ENCODE measurements around the gene MIS18A. TPM values are rescaled to one million over a fixed set of nuclear protein-coding genes. Genes with fewer than 3 reads are reported as not detected.

The MIS18A gene
- total and polyA plus RNA-seq, 9 donors, result 4.5 to 13.2 (median 9.8) TPM

DNA sequence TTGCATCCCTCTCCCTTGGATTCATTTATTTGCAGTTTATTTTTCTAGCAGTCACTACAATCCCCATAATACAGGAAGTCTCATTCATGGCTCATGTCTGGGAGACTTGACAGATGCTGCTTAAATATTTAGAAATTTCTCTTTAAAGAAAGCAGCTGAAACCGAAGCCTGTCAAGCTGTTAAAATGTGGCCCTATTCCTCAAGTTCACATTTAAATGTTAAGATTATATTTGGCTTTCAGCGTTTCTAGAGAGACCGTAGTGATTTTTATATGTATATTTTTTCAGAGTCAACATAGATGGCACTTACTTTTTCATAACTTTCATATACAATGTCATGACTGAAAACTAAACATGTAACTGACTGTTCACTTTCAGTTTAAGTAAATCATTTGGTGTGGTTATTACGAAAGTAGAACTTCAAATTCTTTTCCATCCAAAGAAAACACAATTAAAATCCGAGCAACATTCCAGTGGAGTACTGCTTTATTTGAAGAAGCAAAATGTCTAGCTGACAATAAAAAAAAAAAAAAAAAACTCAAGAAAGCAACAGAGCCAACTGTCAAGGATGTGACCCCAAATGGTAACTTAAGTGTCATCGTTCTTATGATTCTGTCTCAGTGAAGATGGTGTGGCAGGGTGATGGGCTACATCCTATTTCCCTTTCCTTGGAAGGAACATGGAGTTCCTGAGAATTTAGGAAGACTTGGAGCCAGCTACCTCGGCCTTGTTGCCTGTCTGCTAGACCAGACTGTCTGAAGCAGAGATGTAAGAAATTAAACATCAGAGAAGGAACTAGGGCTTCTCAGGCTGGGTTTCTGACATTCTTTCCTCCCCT is 37.8 kb downstream of the MIS18A start:
- no peak overlapping the region for H3K27ac ChIP-seq
- no peaks in the 10 kb centered on the region for H3K27me3 ChIP-seq
- H3K36me3 ChIP-seq, result no peaks in the 10 kb centered on the region
- TF ChIP-seq EP300 (IDR thresholded peaks at IDR 0.05), result no peak
- TF ChIP-seq, protein P1, sequence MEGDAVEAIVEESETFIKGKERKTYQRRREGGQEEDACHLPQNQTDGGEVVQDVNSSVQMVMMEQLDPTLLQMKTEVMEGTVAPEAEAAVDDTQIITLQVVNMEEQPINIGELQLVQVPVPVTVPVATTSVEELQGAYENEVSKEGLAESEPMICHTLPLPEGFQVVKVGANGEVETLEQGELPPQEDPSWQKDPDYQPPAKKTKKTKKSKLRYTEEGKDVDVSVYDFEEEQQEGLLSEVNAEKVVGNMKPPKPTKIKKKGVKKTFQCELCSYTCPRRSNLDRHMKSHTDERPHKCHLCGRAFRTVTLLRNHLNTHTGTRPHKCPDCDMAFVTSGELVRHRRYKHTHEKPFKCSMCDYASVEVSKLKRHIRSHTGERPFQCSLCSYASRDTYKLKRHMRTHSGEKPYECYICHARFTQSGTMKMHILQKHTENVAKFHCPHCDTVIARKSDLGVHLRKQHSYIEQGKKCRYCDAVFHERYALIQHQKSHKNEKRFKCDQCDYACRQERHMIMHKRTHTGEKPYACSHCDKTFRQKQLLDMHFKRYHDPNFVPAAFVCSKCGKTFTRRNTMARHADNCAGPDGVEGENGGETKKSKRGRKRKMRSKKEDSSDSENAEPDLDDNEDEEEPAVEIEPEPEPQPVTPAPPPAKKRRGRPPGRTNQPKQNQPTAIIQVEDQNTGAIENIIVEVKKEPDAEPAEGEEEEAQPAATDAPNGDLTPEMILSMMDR (IDR thresholded peaks at IDR 0.05), result no peak
- 29 to 51% (median 51%) methylated on average over 7 of the region's 7 CpGs for WGBS, 3 donors
- DNase-seq, result no peak
- no peaks in the 10 kb centered on the region for H3K4me1 ChIP-seq (ENCODE audit: insufficient read depth)
- no peaks in the 10 kb centered on the region for H3K9me3 ChIP-seq
- intact Hi-C loops (cut with DNase I), result no loop called here
- H3K4me3 ChIP-seq, result no peak overlapping the region

DNA sequence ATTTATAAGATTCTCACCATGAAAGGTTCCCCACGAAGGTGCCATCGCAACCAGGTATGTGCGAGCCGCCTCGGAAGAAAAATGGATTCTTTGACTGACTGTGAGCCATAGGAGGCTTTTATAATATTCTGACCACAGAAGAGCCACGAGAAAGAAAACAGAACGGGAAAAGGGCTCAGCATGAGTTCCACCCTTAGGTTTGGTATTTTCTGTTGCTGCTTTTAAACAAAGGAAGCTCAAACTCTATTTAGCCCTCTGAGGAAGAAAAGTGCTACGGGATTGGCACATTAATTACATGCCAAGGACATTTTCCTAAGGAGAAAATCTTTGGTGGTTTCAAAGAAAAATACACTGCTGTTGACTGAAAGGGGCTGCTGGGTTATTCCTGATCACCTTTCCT is 39.3 kb downstream of the MIS18A start:
- DNase-seq, result no peak
- Histone ChIP-seq H3K27ac (no peak overlapping the region), H3K4me3 (no peak overlapping the region), H3K27me3 (no peaks in the 10 kb centered on the region), H3K36me3 (no peaks in the 10 kb centered on the region), H3K4me1 (ENCODE audit: insufficient read depth) (no peaks in the 10 kb centered on the region), H3K9me3 (no peaks in the 10 kb centered on the region)
- no peak for TF ChIP-seq POLR2A (IDR thresholded peaks at IDR 0.05)
- TF ChIP-seq, protein P1 (IDR thresholded peaks at IDR 0.05), result no peak
- TF ChIP-seq EP300 (IDR thresholded peaks at IDR 0.05), result no peak
- WGBS, 3 donors, result 71 to 78% (median 76%) methylated on average over 8 of the region's 8 CpGs
- intact Hi-C loops (cut with DNase I), result no loop called here

DNA sequence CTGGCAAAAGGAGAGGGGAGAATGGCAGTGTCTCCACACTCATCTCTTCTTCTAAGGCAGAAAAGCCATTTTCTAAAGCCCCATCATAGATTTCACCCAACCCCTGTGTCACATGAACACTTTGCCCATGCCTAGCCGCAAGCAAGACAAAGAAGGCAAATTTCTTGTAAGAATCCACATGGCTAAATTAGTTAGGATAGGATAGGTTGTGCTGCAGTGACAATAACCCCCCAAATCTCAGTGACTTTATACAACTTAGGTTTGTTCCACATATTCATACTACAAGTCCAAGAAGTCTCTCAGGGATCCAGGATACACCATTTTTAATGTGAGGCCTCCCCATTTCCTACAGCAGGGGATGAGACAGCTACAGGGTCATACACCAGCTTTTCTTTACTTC is 40.8 kb downstream of the MIS18A start:
- no peaks in the 10 kb centered on the region for H3K27me3 ChIP-seq
- no peak overlapping the region for H3K4me3 ChIP-seq
- H3K36me3 ChIP-seq, result no peaks in the 10 kb centered on the region
- no peak for TF ChIP-seq EP300 (IDR thresholded peaks at IDR 0.05)
- TF ChIP-seq, protein P1 (IDR thresholded peaks at IDR 0.05), result no peak
- TF ChIP-seq POLR2A (IDR thresholded peaks at IDR 0.05), result no peak
- DNase-seq, result no peak
- H3K9me3 ChIP-seq, result no peaks in the 10 kb centered on the region
- no peak overlapping the region for H3K27ac ChIP-seq
- 91 to 100% (median 93%) methylated on average over 1 of the region's 1 CpG for WGBS, 3 donors
- no peaks in the 10 kb centered on the region for H3K4me1 ChIP-seq (ENCODE audit: insufficient read depth)
- intact Hi-C loops (cut with DNase I), result no loop called here

DNA sequence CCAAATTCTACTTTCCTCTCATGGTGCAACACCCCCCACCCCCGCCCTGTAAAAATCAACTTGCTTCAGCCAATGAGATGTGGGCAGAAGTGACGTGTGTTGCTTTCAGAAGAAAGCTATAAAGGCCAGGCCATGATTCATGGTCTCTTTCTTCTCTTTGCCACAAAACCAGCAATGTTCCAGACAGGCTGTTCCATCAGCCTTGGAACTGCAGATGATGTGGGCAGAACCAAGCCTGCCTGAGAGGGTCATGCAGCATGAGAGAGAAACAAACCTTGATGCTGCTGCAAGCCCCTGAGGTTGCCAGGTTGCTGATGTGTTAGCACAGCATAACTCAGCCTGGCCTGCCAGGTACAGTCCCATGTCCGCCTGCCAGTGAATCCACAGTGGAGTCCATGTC is 41.8 kb downstream of the MIS18A start:
- Histone ChIP-seq H3K36me3 (no peaks in the 10 kb centered on the region), H3K4me1 (ENCODE audit: insufficient read depth) (no peaks in the 10 kb centered on the region)
- TF ChIP-seq EP300 (IDR thresholded peaks at IDR 0.05) (no peak), POLR2A (IDR thresholded peaks at IDR 0.05) (no peak)
- TF ChIP-seq, protein P1 (IDR thresholded peaks at IDR 0.05), result no peak

More for the DNA sequence above, 41.8 kb downstream of the MIS18A start:
- Histone ChIP-seq H3K9me3 (no peaks in the 10 kb centered on the region), H3K27me3 (no peaks in the 10 kb centered on the region), H3K27ac (no peak overlapping the region), H3K4me3 (no peak overlapping the region)
- 84 to 92% (median 85%) methylated on average over 3 of the region's 3 CpGs for WGBS, 3 donors
- intact Hi-C loops (cut with DNase I), result no loop called here
- no peak for DNase-seq
